A673 (cell line): ENCODE measurements around the gene KDM5A. TPM values are rescaled to one million over a fixed set of nuclear protein-coding genes. Genes with fewer than 3 reads are reported as not detected.

ENCODE experiments used
- BruUV-seq: library from RNA; stranded (reverse); fragments of 400-500 nt; replicated peaks from 2 replicates; lab custom pipeline; 2021; lab: Mats Ljungman, UMichigan
- CTCF ChIA-PET: fragments of 300-600 bp; sonication (Branson Sonifier 250); formaldehyde crosslinking; loops from one replicate; lab custom pipeline; 2022; ENCODE audit warnings: antibody characterized with exemption; lab: Charles Lee
- POLR2A ChIA-PET: fragments of 300-600 bp; sonication (Branson Sonifier 250); formaldehyde crosslinking; loops from one replicate; lab custom pipeline; 2022; ENCODE audit warnings: antibody characterized with exemption; ENCODE audit not compliant: low non-redundant PET; lab: Charles Lee
- DNase-seq: peaks from one replicate; pipeline ENCODE4 v3.0.0-alpha.2; 2015; ENCODE audit warnings: low spot score
- H3K27ac ChIP-seq: fragments of 200-600 bp; sonication (generic); 2 replicates; pipeline ENCODE4 v1.5.1; 2016; ENCODE audit warnings: mixed run types, low read depth, mild to moderate bottlenecking, mixed read lengths, antibody characterized with exemption, low read length; ENCODE audit not compliant: poor library complexity, severe bottlenecking
- H3K27me3 ChIP-seq: fragments of 200-600 bp; sonication (generic); replicated peaks from 2 replicates; pipeline ENCODE4 v1.6.1; 2017; ENCODE audit warnings: mixed run types, low read depth, mild to moderate bottlenecking, mixed read lengths, antibody characterized with exemption, low read length; ENCODE audit not compliant: insufficient read depth, poor library complexity
- H3K36me3 ChIP-seq: fragments of 200-600 bp; sonication (generic); 2 replicates; pipeline ENCODE4 v1.6.1; 2016; ENCODE audit warnings: mixed run types, mild to moderate bottlenecking, mixed read lengths, antibody characterized with exemption, low read length; ENCODE audit not compliant: insufficient read depth, poor library complexity, severe bottlenecking
- H3K4me1 ChIP-seq: fragments of 200-600 bp; sonication (generic); 2 replicates; pipeline ENCODE4 v1.6.1; 2017; ENCODE audit warnings: mixed run types, mild to moderate bottlenecking, mixed read lengths, antibody characterized with exemption, low read length; ENCODE audit not compliant: insufficient read depth, poor library complexity, severe bottlenecking
- H3K4me3 ChIP-seq: fragments of 200-600 bp; sonication (generic); 2 replicates; pipeline ENCODE4 v1.5.1; 2016; ENCODE audit warnings: low read depth, mixed run types, mild to moderate bottlenecking, mixed read lengths, low read length; ENCODE audit not compliant: poor library complexity, severe bottlenecking
- H3K9me3 ChIP-seq: fragments of 200-600 bp; sonication (generic); 2 replicates; pipeline ENCODE4 v1.6.1; 2016; ENCODE audit warnings: mixed run types, low read depth, mild to moderate bottlenecking, mixed read lengths, antibody characterized with exemption, low read length; ENCODE audit not compliant: poor library complexity, severe bottlenecking
- CTCF ChIP-seq: fragments of 300-800, 200-600 bp; sonication (generic); conservative IDR thresholded peaks from 2 replicates; pipeline ENCODE4 v1.5.1; 2017; ENCODE audit warnings: low read depth, mild to moderate bottlenecking, antibody characterized with exemption, low read length, moderate library complexity, mixed read lengths
- EZH2 ChIP-seq: fragments of 200-600 bp; sonication (generic); IDR thresholded peaks from 2 replicates; pipeline ENCODE4 v1.6.1; 2017; ENCODE audit warnings: borderline replicate concordance, low read depth, mild to moderate bottlenecking, mixed read lengths, antibody characterized with exemption, low read length; ENCODE audit not compliant: poor library complexity, severe bottlenecking
- intact Hi-C: fragments of 100-400 bp; cut with micrococcal nuclease; formaldehyde crosslinking; loops from one replicate; pipeline ENCODE4 v1.10.0; 2022; ENCODE audit not compliant: unreplicated experiment
- total RNA-seq: library from RNA; stranded (reverse); gene quantifications from 2 replicates; pipeline ENCODE4 v1.2.3, GENCODE V29; 2021

KDM5A gene
- total RNA-seq, 1 experiment from 2014 or later = 68.8 TPM

GRCh38 chr12:268483-268840, 120.7 kb downstream of the KDM5A start:
- BruUV-seq = no TSS peak
- TF ChIP-seq EZH2 = no peak
- no peak for TF ChIP-seq CTCF

GRCh38 chr12:267581-268482, 121.3 kb downstream of the KDM5A start:
- intact Hi-C loops = no loop called here
- ChIA-PET CTCF (no interaction called here), POLR2A (no interaction called here)
- H3K27ac ChIP-seq = no peak overlapping the region
- BruUV-seq = no TSS peak
- no peak for DNase-seq
- TF ChIP-seq CTCF (no peak), EZH2 (no peak)
- H3K4me3 ChIP-seq = no peak overlapping the region
- no peaks in the 10 kb centered on the region for H3K4me1 ChIP-seq
- no peaks in the 10 kb centered on the region for H3K9me3 ChIP-seq
- no peaks in the 10 kb centered on the region for H3K36me3 ChIP-seq
- peaks cover 3% of the 10 kb centered on the region for H3K27me3 ChIP-seq

More at GRCh38 chr12:268483-268840, 120.7 kb downstream of the KDM5A start:
- Histone ChIP-seq H3K9me3 (no peaks in the 10 kb centered on the region), H3K36me3 (no peaks in the 10 kb centered on the region), H3K4me1 (no peaks in the 10 kb centered on the region), H3K27ac (no peak overlapping the region), H3K27me3 (no peaks in the 10 kb centered on the region), H3K4me3 (no peak overlapping the region)
- ChIA-PET POLR2A (no interaction called here), CTCF (no interaction called here)
- intact Hi-C loops = no loop called here
- no peak for DNase-seq

GRCh38 chr12:265096-265495, 124.0 kb downstream of the KDM5A start:
- TF ChIP-seq CTCF (no peak), EZH2 (no peak)
- ChIA-PET POLR2A (no interaction called here), CTCF (no interaction called here)
- DNase-seq = no peak
- Histone ChIP-seq H3K27ac (no peak overlapping the region), H3K4me1 (no peaks in the 10 kb centered on the region), H3K27me3 (peaks cover 3% of the 10 kb centered on the region), H3K4me3 (no peak overlapping the region), H3K36me3 (no peaks in the 10 kb centered on the region), H3K9me3 (no peaks in the 10 kb centered on the region)
- intact Hi-C loops = no loop called here
- no TSS peak for BruUV-seq
